ENCODE results near the gene CHRM4.

CHRM4 gene

GRCh38 chr11:46342239-46342638, 49.3 kb downstream of the CHRM4 start:
- no peak for DNase-seq (ENCODE audit: low read depth)
- TF ChIP-seq CTCF (IDR thresholded peaks at IDR 0.05; ENCODE audit: control insufficient read depth, extremely low read depth, insufficient read depth) = no peak
- no peak overlapping the region for H3K4me3 ChIP-seq (ENCODE audit: low read depth, low read length)

GRCh38 chr11:46341454-46341853, 50.1 kb downstream of the CHRM4 start:
- DNase-seq (ENCODE audit: low read depth) = no peak
- no peak for TF ChIP-seq CTCF (IDR thresholded peaks at IDR 0.05; ENCODE audit: control insufficient read depth, extremely low read depth, insufficient read depth)
- H3K4me3 ChIP-seq (ENCODE audit: low read depth, low read length) = no peak overlapping the region

GRCh38 chr11:46339816-46340215, 51.8 kb downstream of the CHRM4 start:
- DNase-seq (ENCODE audit: low read depth) = no peak
- H3K4me3 ChIP-seq (ENCODE audit: low read depth, low read length) = no peak overlapping the region

GRCh38 chr11:46338988-46339666, 52.4 kb downstream of the CHRM4 start:
- 0 out of 2 replicates have a peak, but pooled peaks have one; percentile 7 for TF ChIP-seq CTCF (IDR thresholded peaks at IDR 0.05; ENCODE audit: control insufficient read depth, extremely low read depth, insufficient read depth)
- DNase-seq (ENCODE audit: low read depth) = no peak
- H3K4me3 ChIP-seq (ENCODE audit: low read depth, low read length) = no peak overlapping the region

More at GRCh38 chr11:46339816-46340215, 51.8 kb downstream of the CHRM4 start:
- no peak for TF ChIP-seq CTCF (IDR thresholded peaks at IDR 0.05; ENCODE audit: control insufficient read depth, extremely low read depth, insufficient read depth)

GRCh38 chr11:46338636-46338987, 53.0 kb downstream of the CHRM4 start:
- H3K4me3 ChIP-seq (ENCODE audit: low read depth, low read length) = no peak overlapping the region
- DNase-seq (ENCODE audit: low read depth) = no peak
- TF ChIP-seq CTCF (IDR thresholded peaks at IDR 0.05; ENCODE audit: control insufficient read depth, extremely low read depth, insufficient read depth) = no peak

GRCh38 chr11:46337626-46338345, 53.8 kb downstream of the CHRM4 start:
- no peak for TF ChIP-seq CTCF (IDR thresholded peaks at IDR 0.05; ENCODE audit: control insufficient read depth, extremely low read depth, insufficient read depth)
- no peak for DNase-seq (ENCODE audit: low read depth)
- H3K4me3 ChIP-seq (ENCODE audit: low read depth, low read length) = no peak overlapping the region
